Activated CD8-positive, alpha-beta memory T cell treated with anti-CD3 and anti-CD28 coated beads, Interleukin-2, amount 10 ng/mL, durations not matched to agents 7 days and 5 days (primary cell): ENCODE results near the gene SOX12. TPM values are rescaled to one million over a fixed set of nuclear protein-coding genes. Genes with fewer than 3 reads are reported as not detected.
"Not testable (repeated sequence)": the region's sequence is repeated elsewhere in the genome, so short reads cannot be mapped to it uniquely, and the experiment has no call there.

Experiments used
- ATAC-seq: fragments of 150-1000 bp; cut with Tn5 transposase; one replicate; pipeline ENCODE4 v1.10.0; 2021; ENCODE audit warnings: moderate library complexity
- CTCF ChIA-PET: fragments of 350-600 bp; sonication (Branson Sonifier 250); formaldehyde crosslinking; loops from one replicate; lab custom pipeline; 2021; ENCODE audit warnings: antibody characterized with exemption; lab: Charles Lee
- DNase-seq: peaks from one replicate; pipeline ENCODE4 v3.0.0-alpha.2; 2020
- H3K27ac Mint-ChIP-seq: one replicate; pipeline ENCODE4 v1.8.0; 2021; ENCODE audit warnings: mild to moderate bottlenecking, mixed read lengths
- H3K27me3 Mint-ChIP-seq: one replicate; pipeline ENCODE4 v1.8.0; 2021; ENCODE audit warnings: mixed read lengths
- H3K36me3 Mint-ChIP-seq: one replicate; pipeline ENCODE4 v1.8.0; 2021; ENCODE audit warnings: mild to moderate bottlenecking, mixed read lengths
- H3K4me1 Mint-ChIP-seq: one replicate; pipeline ENCODE4 v1.8.0; 2021; ENCODE audit warnings: mixed read lengths
- H3K4me3 Mint-ChIP-seq: one replicate; pipeline ENCODE4 v1.8.0; 2021; ENCODE audit warnings: mild to moderate bottlenecking, moderate library complexity, mixed read lengths
- H3K9me3 Mint-ChIP-seq: one replicate; pipeline ENCODE4 v1.8.0; 2022; ENCODE audit warnings: low read depth, mixed read lengths
- total RNA-seq, 2 experiments: library from RNA; stranded (reverse); gene quantifications; one replicate each; pipeline ENCODE4 v1.2.3, GENCODE V29; 2021

SOX12 gene
- total RNA-seq, 2 experiments from 2014 or later = 5.7 to 6.3 TPM

GRCh38 chr20:327186-328026 lies 2.1 kb downstream of the SOX12 start:
- Mint-ChIP-seq H3K36me3 (no peaks in the 10 kb centered on the region), H3K27me3 (no peaks in the 10 kb centered on the region), H3K4me1 (peaks cover 26% of the 10 kb centered on the region), H3K4me3 (peak overlapping the region; percentile 71), H3K9me3 (no peaks in the 10 kb centered on the region), H3K27ac (peak overlapping the region; percentile 52)
- DNase-seq (peak; percentile 84), ATAC-seq (peak; percentile 1)
- CTCF ChIA-PET = interaction anchor here (1.5 kb wide), 1 partner anchor 14 kb away, joined by 5 read pairs; no protein-coding TSS in a partner anchor

GRCh38 chr20:328027-328974 lies 2.9 kb downstream of the SOX12 start:
- Mint-ChIP-seq H3K36me3 (no peaks in the 10 kb centered on the region), H3K27ac (no peak overlapping the region), H3K4me1 (peaks cover 24% of the 10 kb centered on the region), H3K4me3 (peak overlapping the region; percentile 71), H3K9me3 (no peaks in the 10 kb centered on the region), H3K27me3 (no peaks in the 10 kb centered on the region)
- CTCF ChIA-PET = interaction anchor here (1.3 to 3.9 kb wide), 3 partner anchors 13 to 62 kb away, joined by 3 to 43 read pairs (median 5); no protein-coding TSS in a partner anchor
- ATAC-seq (no peak), DNase-seq (no peak)

GRCh38 chr20:328975-329695 lies 3.8 kb downstream of the SOX12 start:
- Mint-ChIP-seq H3K36me3 (no peaks in the 10 kb centered on the region), H3K27ac (no peak overlapping the region), H3K4me1 (peaks cover 21% of the 10 kb centered on the region), H3K4me3 (no peak overlapping the region), H3K9me3 (no peaks in the 10 kb centered on the region), H3K27me3 (no peaks in the 10 kb centered on the region)
- ATAC-seq (no peak), DNase-seq (no peak)
- CTCF ChIA-PET = interaction anchor here (1.3 to 3.9 kb wide), 6 partner anchors 12 to 63 kb away, joined by 3 to 43 read pairs (median 6); no protein-coding TSS in a partner anchor

- Mint-ChIP-seq H3K4me3 (no peak overlapping the region), H3K4me1 (peaks cover 21% of the 10 kb centered on the region), H3K27ac (no peak overlapping the region), H3K36me3 (no peaks in the 10 kb centered on the region), H3K9me3 (no peaks in the 10 kb centered on the region), H3K27me3 (no peaks in the 10 kb centered on the region)
- ATAC-seq = no peak
- no peak for DNase-seq
- CTCF ChIA-PET = interaction anchor here (0.6 to 3.9 kb wide), 17 partner anchors 9 to 123 kb away, joined by 3 to 43 read pairs (median 7); partner anchors contain the start of genes DEFB129 and ZCCHC3
Measured at GRCh38 chr20:329851-330232, 4.5 kb downstream of the SOX12 start.

GRCh38 chr20:330233-331149 lies 5.1 kb downstream of the SOX12 start:
- Mint-ChIP-seq H3K4me1 (peaks cover 21% of the 10 kb centered on the region), H3K27ac (no peak overlapping the region), H3K9me3 (no peaks in the 10 kb centered on the region), H3K36me3 (no peaks in the 10 kb centered on the region), H3K27me3 (no peaks in the 10 kb centered on the region), H3K4me3 (no peak overlapping the region)
- CTCF ChIA-PET = interaction anchor here (0.5 to 3.9 kb wide), 34 partner anchors 9 to 970 kb away, joined by 3 to 43 read pairs (median 4); partner anchors contain the start of genes DEFB129 and ZCCHC3
- ATAC-seq (peak; percentile 48), DNase-seq (peak; percentile 75)

- Mint-ChIP-seq H3K27me3 (no peaks in the 10 kb centered on the region), H3K4me3 (no peak overlapping the region), H3K36me3 (no peaks in the 10 kb centered on the region), H3K4me1 (peaks cover 9% of the 10 kb centered on the region), H3K27ac (no peak overlapping the region), H3K9me3 (no peaks in the 10 kb centered on the region)
- CTCF ChIA-PET = interaction anchor here (1.6 kb wide), 1 partner anchor 11 kb away, joined by 3 read pairs; no protein-coding TSS in a partner anchor
- DNase-seq (no peak), ATAC-seq (no peak)
Measured at GRCh38 chr20:334578-334977, 9.2 kb downstream of the SOX12 start.

- H3K9me3 Mint-ChIP-seq, ATAC-seq, DNase-seq, CTCF ChIA-PET, H3K27me3 Mint-ChIP-seq, H3K27ac Mint-ChIP-seq, H3K4me1 Mint-ChIP-seq, H3K4me3 Mint-ChIP-seq, H3K36me3 Mint-ChIP-seq: not testable (repeated sequence)
Measured at GRCh38 chr20:336040-336439, 10.7 kb downstream of the SOX12 start.

- H3K36me3 Mint-ChIP-seq = peaks cover 3% of the 10 kb centered on the region
- H3K9me3 Mint-ChIP-seq = no peaks in the 10 kb centered on the region
- CTCF ChIA-PET = interaction anchor here (1.2 to 2.4 kb wide), 3 partner anchors 11 to 13 kb away, joined by 5 to 11 read pairs (median 5); no protein-coding TSS in a partner anchor
- peaks cover 9% of the 10 kb centered on the region for H3K4me1 Mint-ChIP-seq
- DNase-seq (no peak), ATAC-seq (peak; percentile 51)
- no peak overlapping the region for H3K4me3 Mint-ChIP-seq
- H3K27me3 Mint-ChIP-seq = peaks cover 5% of the 10 kb centered on the region
- no peak overlapping the region for H3K27ac Mint-ChIP-seq
Measured at GRCh38 chr20:341682-342081, 16.3 kb downstream of the SOX12 start.

GRCh38 chr20:343107-343506 lies 17.8 kb downstream of the SOX12 start:
- DNase-seq = no peak
- peaks cover 3% of the 10 kb centered on the region for H3K36me3 Mint-ChIP-seq
- H3K9me3 Mint-ChIP-seq = no peaks in the 10 kb centered on the region
- peaks cover 10% of the 10 kb centered on the region for H3K4me1 Mint-ChIP-seq
- ATAC-seq = no peak
- no peak overlapping the region for H3K27ac Mint-ChIP-seq
- no peak overlapping the region for H3K4me3 Mint-ChIP-seq
- peaks cover 5% of the 10 kb centered on the region for H3K27me3 Mint-ChIP-seq
- CTCF ChIA-PET = interaction anchor here (2.4 kb wide), 1 partner anchor 12 kb away, joined by 11 read pairs; no protein-coding TSS in a partner anchor

- DNase-seq = no peak
- H3K27ac Mint-ChIP-seq = peak overlapping the region; percentile 47
- no peak for ATAC-seq
- H3K9me3 Mint-ChIP-seq = no peaks in the 10 kb centered on the region
- peak overlapping the region; percentile 51 for H3K4me3 Mint-ChIP-seq
- H3K36me3 Mint-ChIP-seq = peaks cover 3% of the 10 kb centered on the region
- H3K4me1 Mint-ChIP-seq = peaks cover 15% of the 10 kb centered on the region
- CTCF ChIA-PET = interaction anchor here (1.0 to 1.6 kb wide), 5 partner anchors 9 to 321 kb away, joined by 3 to 4 read pairs (median 3); no protein-coding TSS in a partner anchor
- H3K27me3 Mint-ChIP-seq = peaks cover 5% of the 10 kb centered on the region
Measured at GRCh38 chr20:346033-346639, 20.8 kb downstream of the SOX12 start.

- no peak for ATAC-seq
- peak within 1 kb of the TSS; percentile 89 for H3K4me3 Mint-ChIP-seq
- peak within 1 kb of the TSS; percentile 47 for H3K27ac Mint-ChIP-seq
- peaks cover 16% of the 10 kb centered on the region for H3K4me1 Mint-ChIP-seq
- H3K27me3 Mint-ChIP-seq = peaks cover 5% of the 10 kb centered on the region
- H3K36me3 Mint-ChIP-seq = peaks cover 3% of the 10 kb centered on the region
- no peaks in the 10 kb centered on the region for H3K9me3 Mint-ChIP-seq
- DNase-seq = no peak
- CTCF ChIA-PET = interaction anchor here (1.0 to 1.6 kb wide), 6 partner anchors 9 to 320 kb away, joined by 3 to 4 read pairs (median 4); no protein-coding TSS in a partner anchor
Measured at GRCh38 chr20:346640-347316, 21.4 kb downstream of the SOX12 start, which contains the start of gene NRSN2. Gene NRSN2, plus strand, starts transcription at chr20:347111. Its CDS starts 2,533 bp downstream, at chr20:349644.
